GM12865 (cell line): ENCODE data around the gene CDK15.
A peak's percentile ranks its signal among the peaks of the same experiment; 100 is the strongest.

ENCODE experiments used
- DNase-seq: peaks from one replicate; pipeline ENCODE4 v3.0.0; 2010; ENCODE audit warnings: low read depth
- H3K4me3 ChIP-seq: 2 replicates; pipeline ENCODE4 v1.5.1; 2011; ENCODE audit warnings: mild to moderate bottlenecking, low read depth, low read length, control low read depth
- CTCF ChIP-seq: IDR thresholded peaks from 2 replicates; pipeline ENCODE4 v1.5.1; 2011; ENCODE audit warnings: low read length, control low read depth, low read depth, inconsistent platforms; ENCODE audit not compliant: insufficient read depth; ENCODE audit errors: missing control alignments

The CDK15 gene

GRCh38 chr2:201904538-201905420 lies 98.4 kb downstream of the CDK15 start:
- DNase-seq: peak; percentile 72
- no peak for TF ChIP-seq CTCF
- H3K4me3 ChIP-seq: no peak overlapping the region

GRCh38 chr2:201906777-201907562 lies 100.6 kb downstream of the CDK15 start:
- no peak for TF ChIP-seq CTCF
- no peak overlapping the region for H3K4me3 ChIP-seq
- no peak for DNase-seq

- DNase-seq: no peak
- TF ChIP-seq CTCF: no peak
- no peak overlapping the region for H3K4me3 ChIP-seq
These were observed 101.2 kb downstream of the CDK15 start for GRCh38 chr2:201907563-201907881.

GRCh38 chr2:201908901-201909300 lies 102.6 kb downstream of the CDK15 start:
- no peak overlapping the region for H3K4me3 ChIP-seq
- no peak for TF ChIP-seq CTCF

GRCh38 chr2:201909348-201909747 lies 103.0 kb downstream of the CDK15 start:
- no peak overlapping the region for H3K4me3 ChIP-seq
- DNase-seq: no peak

More at GRCh38 chr2:201908901-201909300, 102.6 kb downstream of the CDK15 start:
- no peak for DNase-seq

GRCh38 chr2:201909961-201910361 lies 103.6 kb downstream of the CDK15 start:
- no peak overlapping the region for H3K4me3 ChIP-seq
- TF ChIP-seq CTCF: no peak
- peak; percentile 58 for DNase-seq

More at GRCh38 chr2:201909348-201909747, 103.0 kb downstream of the CDK15 start:
- no peak for TF ChIP-seq CTCF
